Measurements from ENCODE around the gene WDR27. TPM values are rescaled to one million over a fixed set of nuclear protein-coding genes. Genes with fewer than 3 reads are reported as not detected.

The WDR27 gene
- total and polyA plus RNA-seq, 10 of the 15 experiments (the other 5 are each of a cell fraction or from before 2014, with no cell fraction given), result 1.9 to 33.2 (median 19.0) TPM

- in situ Hi-C loops (cut with MboI) (no loop called here), intact Hi-C loops (cut with micrococcal nuclease; ENCODE audit: unreplicated experiment) (no loop called here)
- TF ChIP-seq POLR2A (IDR thresholded peaks at IDR 0.05; ENCODE audit: low read depth, low read length), result no peak
- TF ChIP-seq STAT1 (conservative IDR thresholded peaks at IDR 0.05), result no peak
- TF ChIP-seq ZBTB11 (CRISPR knock-in tag; IDR thresholded peaks at IDR 0.05), result no peak
- TF ChIP-seq BCL11A (IDR thresholded peaks at IDR 0.05; ENCODE audit: low read depth, low read length), result no peak
- TF ChIP-seq MEF2A (IDR thresholded peaks at IDR 0.05; ENCODE audit: insufficient read depth, low read depth, low read length), result no peak
- TF ChIP-seq PML (IDR thresholded peaks at IDR 0.05; ENCODE audit: low read length), result no peak
- no peak for TF ChIP-seq RAD21 (IDR thresholded peaks at IDR 0.05; ENCODE audit: insufficient read depth, low read depth, low read length)
- no peak for FAIRE-seq
- Histone ChIP-seq H3K27ac (ENCODE audit: control insufficient read depth, insufficient read depth) (no peak overlapping the region), H3K9me3 (replicated peaks; ENCODE audit: control insufficient read depth, insufficient read depth, low read length) (no peaks in the 10 kb centered on the region), H3K27me3 (replicated peaks in 1 of 2; ENCODE audit: control insufficient read depth in 2 of 2, insufficient read depth in 2 of 2, low read length in 1 of 2) (no peaks in the 10 kb centered on the region), H2AFZ (ENCODE audit: control insufficient read depth, low read depth, low read length) (no peak overlapping the region), H3K9ac (ENCODE audit: control insufficient read depth, insufficient read depth, low read length) (no peak overlapping the region), H3K36me3 (ENCODE audit: control insufficient read depth in 2 of 2, insufficient read depth in 2 of 2, low read length in 1 of 2) (no peaks in the 10 kb centered on the region; a peak in 4 of 4 replicates), H3K79me2 (ENCODE audit: control insufficient read depth, insufficient read depth, low read length) (peaks cover 4% of the 10 kb centered on the region), H4K20me1 (ENCODE audit: control insufficient read depth, insufficient read depth) (no peaks in the 10 kb centered on the region), H3K4me1 (ENCODE audit: control insufficient read depth, insufficient read depth, low read length) (peaks cover 4% of the 10 kb centered on the region; the same call in 1 of the 2 replicates), H3K4me3 (no peak overlapping the region), H3K4me2 (ENCODE audit: control insufficient read depth, insufficient read depth) (no peak overlapping the region)
- 78% methylated on average over 2 of the region's 2 CpGs for WGBS (ENCODE audit: insufficient coverage, insufficient replicate concordance, low lambda C conversion rate, missing lambda C conversion rate)
- SMC1A ChIA-PET (ENCODE audit: uncharacterized antibody, unreplicated experiment), result interaction anchor here (6.3 kb wide), 1 partner anchor 10 kb away, joined by 39 read pairs; the partner anchor contains the start of genes C6orf120 and WDR27
- RAD21 ChIA-PET (ENCODE audit: unreplicated experiment), result no interaction called here
- BruUV-seq (replicated peaks), result no TSS peak
- ATAC-seq, result no peak
- POLR2A ChIA-PET, result no interaction called here
- CTCF ChIA-PET, result no interaction called here
- no peak for DNase-seq (ENCODE audit: low read depth, low spot score)
These were observed 12.3 kb upstream of the WDR27 start for GRCh38 chr6:169714178-169714577.
